Fibroblast of villous mesenchyme (primary cell): Measurements from ENCODE around the gene XK. TPM values are rescaled to one million over a fixed set of nuclear protein-coding genes. Genes with fewer than 3 reads are reported as not detected.

ENCODE experiments used
- DNase-seq: peaks from one replicate; pipeline ENCODE4 v3.0.0-alpha.2; 2010; ENCODE audit warnings: low read depth
- H3K4me3 ChIP-seq: 2 replicates; pipeline ENCODE4 v1.5.1; 2011; ENCODE audit warnings: low read depth, mild to moderate bottlenecking, low read length
- CTCF ChIP-seq: IDR thresholded peaks from 2 replicates; pipeline ENCODE4 v1.5.1; 2012; ENCODE audit warnings: low read depth, mild to moderate bottlenecking, low read length; ENCODE audit not compliant: insufficient read depth
- total RNA-seq: library from RNA; depleted of rRNA; stranded (reverse); fragments of >200 nt; gene quantifications from 2 replicates; pipeline ENCODE4 v1.2.3, GENCODE V29; 2012

Gene XK
- total RNA-seq, 1 donor: 0.86 TPM

DNA sequence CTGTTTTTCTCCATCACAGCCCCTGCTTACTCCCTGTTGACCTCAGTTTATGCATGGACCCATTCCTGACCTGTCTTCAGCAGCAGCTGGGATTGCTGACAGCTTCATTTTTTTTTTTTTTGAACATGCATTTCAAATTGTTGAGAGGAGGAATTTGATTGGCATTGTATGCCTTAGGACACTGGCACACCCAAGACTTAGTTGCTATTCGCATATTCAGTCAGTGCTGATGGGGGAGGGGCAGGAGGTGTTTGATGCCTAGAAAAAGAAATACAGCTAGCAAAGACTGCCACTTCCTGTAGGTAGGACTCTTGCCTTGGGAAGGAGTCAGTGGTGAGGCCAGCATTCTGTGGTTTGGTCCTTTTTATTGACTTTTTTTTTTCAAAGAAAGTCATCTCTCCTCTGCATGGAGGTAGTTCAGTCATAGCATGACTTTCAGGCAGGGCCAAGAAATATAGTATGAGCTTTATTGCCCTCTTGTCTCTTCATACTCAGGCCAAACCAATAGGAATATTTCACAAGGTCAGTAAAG lies 33.6 kb upstream of the XK start:
- TF ChIP-seq CTCF: no peak
- no peak for DNase-seq
- H3K4me3 ChIP-seq: no peak overlapping the region

DNA sequence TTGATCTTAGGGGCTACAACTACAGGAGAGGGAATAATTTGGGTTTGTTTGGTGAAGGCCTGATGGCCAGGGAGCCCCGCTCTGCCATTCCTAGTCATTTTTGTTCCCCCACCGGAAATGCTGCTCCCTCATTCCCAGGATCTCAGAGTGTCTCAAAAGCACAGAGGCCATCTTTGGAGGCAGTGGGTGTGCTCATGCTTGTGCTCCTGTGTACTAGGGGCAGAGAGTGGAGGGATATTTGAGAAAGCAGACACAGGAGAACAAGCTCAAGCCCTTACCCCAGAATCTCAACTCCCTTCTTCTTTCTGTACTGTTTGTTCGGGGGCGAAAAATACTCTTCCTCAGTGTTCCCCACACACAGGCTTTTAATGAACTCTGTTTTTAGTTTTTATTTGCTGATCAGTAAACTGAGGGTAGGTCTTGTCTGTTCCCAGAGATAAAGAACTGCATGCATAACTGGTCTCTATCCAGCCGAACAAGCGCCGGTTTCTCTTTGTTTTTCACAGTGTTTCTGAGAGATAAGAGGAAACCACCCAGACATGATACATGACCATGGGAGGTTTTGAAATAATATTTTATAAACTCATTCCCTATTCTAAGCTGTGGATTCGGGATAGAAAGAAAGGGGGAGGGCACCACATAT lies 32.9 kb upstream of the XK start:
- no peak overlapping the region for H3K4me3 ChIP-seq
- no peak for TF ChIP-seq CTCF
- DNase-seq: no peak

- DNase-seq: no peak
- H3K4me3 ChIP-seq: no peak overlapping the region
- TF ChIP-seq CTCF: no peak
Observed at GRCh38 chrX:37653397-37654085, 32.0 kb upstream of the XK start.

GRCh38 chrX:37658343-37659030 lies 27.1 kb upstream of the XK start:
- H3K4me3 ChIP-seq: no peak overlapping the region
- TF ChIP-seq CTCF: no peak
- DNase-seq: no peak

DNA sequence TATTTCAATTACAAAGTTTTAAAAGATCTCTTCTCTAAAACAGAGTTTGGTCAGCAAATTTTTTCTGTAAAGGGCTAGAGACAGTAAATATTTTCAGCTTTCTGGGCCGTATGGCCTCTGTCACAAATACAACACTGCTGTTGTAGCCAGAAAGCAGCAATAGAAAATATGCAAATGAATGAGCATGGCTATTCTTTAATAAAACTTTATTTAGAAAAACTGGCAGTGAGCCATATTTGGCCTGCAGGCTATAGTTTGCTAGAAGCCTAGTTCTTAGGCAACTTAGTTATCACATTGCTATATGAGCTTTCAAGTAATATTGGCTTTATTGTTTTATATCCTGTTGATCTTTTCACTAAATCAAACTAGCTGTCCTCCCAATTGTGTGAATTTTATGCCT lies 26.5 kb upstream of the XK start:
- TF ChIP-seq CTCF: no peak
- no peak for DNase-seq

DNA sequence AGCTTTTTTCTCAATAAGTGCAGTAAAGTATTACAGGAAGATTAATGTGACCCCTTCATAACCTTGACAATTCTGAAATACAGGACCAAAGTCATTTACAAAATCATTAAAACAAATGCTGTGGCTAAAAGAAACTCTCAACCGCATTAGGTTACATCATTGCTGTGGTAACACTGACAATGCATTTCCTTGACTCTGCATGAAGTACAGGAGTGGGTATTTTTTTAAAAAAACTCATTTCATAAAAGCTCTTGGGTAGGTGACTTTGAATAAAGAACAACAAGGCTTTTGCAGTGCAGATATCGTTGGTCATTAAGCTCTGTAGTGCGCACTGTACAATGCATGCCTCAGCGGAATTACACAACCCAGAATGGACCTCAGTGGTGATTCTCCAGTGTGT lies 23.4 kb upstream of the XK start:
- DNase-seq: no peak
- no peak overlapping the region for H3K4me3 ChIP-seq
- no peak for TF ChIP-seq CTCF

More for the DNA sequence above, 26.5 kb upstream of the XK start:
- H3K4me3 ChIP-seq: no peak overlapping the region
